Subcutaneous abdominal adipose tissue (tissue), 5 donors: ENCODE measurements around the gene GNAL.
A peak's percentile ranks its signal among the peaks of the same experiment; 100 is the strongest.
"Not testable (repeated sequence)": the region's sequence is repeated elsewhere in the genome, so short reads cannot be mapped to it uniquely, and the experiment has no call there.

Experiments
- H3K27ac ChIP-seq: one replicate; pipeline ENCODE4 v1.7.0; 2013; ENCODE audit warnings: low read depth, mild to moderate bottlenecking, inconsistent platforms, low read length, moderate library complexity
- H3K27me3 ChIP-seq, 5 donors: one replicate each; pipeline ENCODE4 v1.7.0; 2013; ENCODE audit warnings: low read length in 5 of 5, inconsistent platforms in 1 of 5; ENCODE audit not compliant: control insufficient read depth in 5 of 5, insufficient read depth in 4 of 5
- H3K36me3 ChIP-seq, 5 donors: one replicate each; pipeline ENCODE4 v1.7.0; 2013; ENCODE audit warnings: low read length in 5 of 5; ENCODE audit not compliant: control insufficient read depth in 5 of 5, insufficient read depth in 5 of 5
- H3K4me1 ChIP-seq, 5 donors: one replicate each; pipeline ENCODE4 v1.7.0; 2013; ENCODE audit warnings: low read length in 5 of 5, mild to moderate bottlenecking in 3 of 5, moderate library complexity in 1 of 5; ENCODE audit not compliant: control insufficient read depth in 5 of 5, insufficient read depth in 5 of 5
- H3K4me3 ChIP-seq, 5 donors: one replicate each; pipeline ENCODE4 v1.7.0; 2013; ENCODE audit warnings: low read length in 5 of 5, low read depth in 1 of 5
- H3K9ac ChIP-seq, 5 donors: one replicate each; pipeline ENCODE4 v1.7.0; 2013; ENCODE audit warnings: low read length in 5 of 5, mild to moderate bottlenecking in 4 of 5, moderate library complexity in 3 of 5
- H3K9me3 ChIP-seq, 5 donors: one replicate each; pipeline ENCODE4 v1.7.0; 2013; ENCODE audit warnings: low read length in 5 of 5; ENCODE audit not compliant: control insufficient read depth in 5 of 5
- donor health status: healthy.
- donor health status: healthy.
- donor health status: healthy.
- donor health status: healthy.
- donor health status: healthy.

Gene GNAL

DNA sequence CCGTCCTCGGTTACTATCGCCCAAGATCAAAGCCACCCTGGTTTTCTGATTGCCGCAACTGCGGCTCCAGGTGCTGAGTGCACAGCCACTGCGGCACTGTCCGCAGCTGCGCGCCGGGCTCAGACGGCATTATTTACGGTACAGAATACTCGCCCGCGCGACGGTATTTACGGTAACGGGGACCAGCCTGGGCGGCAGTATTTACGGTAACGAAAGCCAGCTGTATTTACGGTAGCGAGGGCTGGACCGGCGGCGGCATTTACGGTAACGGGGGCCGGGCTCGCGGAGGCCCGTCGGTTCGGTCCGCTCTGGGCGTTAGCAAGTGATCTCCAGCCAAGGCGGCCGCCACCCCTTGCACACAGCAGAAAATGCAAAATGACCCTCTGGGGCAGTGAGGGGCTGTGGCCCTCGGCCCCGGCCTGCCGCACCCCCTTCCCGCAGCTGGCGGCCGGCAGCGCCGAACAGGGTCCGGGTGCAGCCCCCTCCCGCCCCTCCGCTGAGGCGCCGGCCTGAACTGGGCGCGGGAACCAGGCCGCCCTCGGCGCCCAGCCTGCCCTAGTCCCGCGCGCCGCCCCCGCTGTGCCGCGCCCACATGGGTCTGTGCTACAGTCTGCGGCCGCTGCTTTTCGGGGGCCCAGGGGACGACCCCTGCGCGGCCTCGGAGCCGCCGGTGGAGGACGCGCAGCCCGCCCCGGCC is at the start of gene GNAL:
Gene GNAL, plus strand, starts transcription at position 293 of the 697 bp plus-strand sequence. Its CDS starts 300 bp downstream, at position 593.
- Histone ChIP-seq H3K9ac (peak within 1 kb of the TSS in 3 of 5 donors; percentile 56 to 78 (median 78)), H3K4me3 (peak within 1 kb of the TSS; percentile 67 to 78 (median 72)), H3K27ac (no peak within 1 kb of the TSS), H3K36me3 (no peaks in the 10 kb centered on the region), H3K9me3 (peaks cover 0 to under 1% (median 0%) of the 10 kb centered on the region in 5 donors), H3K27me3 (peaks cover 0 to 4% (median 0%) of the 10 kb centered on the region in 5 donors), H3K4me1 (peaks cover 2 to 19% (median 11%) of the 10 kb centered on the region in 5 donors)

DNA sequence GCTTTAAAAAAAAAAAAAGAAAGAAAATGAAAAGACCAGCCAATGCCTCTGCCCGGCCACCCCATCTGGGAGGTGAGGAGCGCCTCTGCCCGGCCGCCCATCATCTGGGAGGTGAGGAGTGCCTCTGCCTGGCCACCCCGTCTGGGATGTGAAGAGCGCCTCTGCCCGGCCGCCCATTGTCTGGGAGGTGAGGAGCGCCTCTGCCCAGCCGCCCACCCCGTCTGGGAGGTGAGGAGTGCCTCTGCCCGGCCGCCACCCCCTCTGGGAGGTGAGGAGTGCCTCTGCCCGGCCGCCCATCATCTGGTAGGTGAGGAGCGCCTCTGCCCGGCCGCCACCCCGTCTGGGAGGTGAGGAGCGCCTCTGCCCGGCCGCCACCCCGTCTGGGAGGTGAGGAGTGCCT is 41.8 kb upstream of the GNAL start:
- not testable (repeated sequence) for H3K36me3 ChIP-seq, H3K4me3 ChIP-seq, H3K9ac ChIP-seq, H3K4me1 ChIP-seq, H3K9me3 ChIP-seq, H3K27ac ChIP-seq, H3K27me3 ChIP-seq

DNA sequence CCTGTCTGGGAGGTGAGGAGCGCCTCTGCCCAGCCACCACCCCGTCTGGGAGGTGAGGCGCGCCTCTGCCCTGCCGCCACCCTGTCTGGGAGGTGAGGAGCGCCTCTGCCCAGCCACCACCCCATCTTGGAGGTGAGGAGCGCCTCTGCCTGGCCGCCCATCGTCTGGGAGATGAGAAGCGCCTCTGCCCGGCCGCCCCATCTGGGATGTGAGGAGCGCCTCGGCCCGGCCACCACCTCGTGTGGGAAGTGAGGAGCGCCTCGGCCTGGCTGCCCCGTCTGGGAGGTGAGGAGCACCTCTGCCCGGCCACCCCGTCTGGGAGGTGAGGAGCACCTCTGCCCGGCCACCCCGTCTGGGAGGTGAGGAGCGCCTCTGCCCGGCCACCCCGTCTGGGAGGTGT is 41.3 kb upstream of the GNAL start:
- not testable (repeated sequence) for H3K9ac ChIP-seq, H3K36me3 ChIP-seq, H3K9me3 ChIP-seq, H3K4me3 ChIP-seq, H3K27ac ChIP-seq, H3K27me3 ChIP-seq, H3K4me1 ChIP-seq

DNA sequence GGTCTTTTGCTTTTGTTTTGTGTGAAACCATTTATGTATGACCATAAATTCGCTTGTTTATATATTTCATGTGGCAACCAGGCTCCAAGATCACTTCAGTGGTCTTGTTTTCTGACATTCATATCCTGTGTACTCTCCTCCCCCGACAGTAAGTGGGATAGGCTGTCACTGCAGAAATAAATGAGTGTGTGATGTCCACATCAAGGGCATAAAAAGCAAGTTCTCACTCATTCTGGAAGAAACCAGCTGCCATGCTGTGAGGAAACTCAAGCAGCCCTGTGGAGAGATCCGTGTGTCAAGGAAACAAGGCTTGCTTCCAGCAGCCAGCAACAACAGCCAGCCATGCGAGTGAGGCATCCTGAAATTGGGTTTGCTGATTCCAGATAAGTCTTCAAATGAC is 39.2 kb upstream of the GNAL start:
- H3K36me3 ChIP-seq = no peaks in the 10 kb centered on the region
- no peak overlapping the region for H3K9ac ChIP-seq
- H3K27me3 ChIP-seq = peaks cover 0 to 3% (median 0%) of the 10 kb centered on the region in 5 donors
- H3K9me3 ChIP-seq = peaks cover 0 to 10% (median 7%) of the 10 kb centered on the region in 5 donors
- H3K27ac ChIP-seq = no peak overlapping the region
- H3K4me3 ChIP-seq = no peak overlapping the region
- peaks cover 0 to 2% (median under 1%) of the 10 kb centered on the region in 5 donors for H3K4me1 ChIP-seq

DNA sequence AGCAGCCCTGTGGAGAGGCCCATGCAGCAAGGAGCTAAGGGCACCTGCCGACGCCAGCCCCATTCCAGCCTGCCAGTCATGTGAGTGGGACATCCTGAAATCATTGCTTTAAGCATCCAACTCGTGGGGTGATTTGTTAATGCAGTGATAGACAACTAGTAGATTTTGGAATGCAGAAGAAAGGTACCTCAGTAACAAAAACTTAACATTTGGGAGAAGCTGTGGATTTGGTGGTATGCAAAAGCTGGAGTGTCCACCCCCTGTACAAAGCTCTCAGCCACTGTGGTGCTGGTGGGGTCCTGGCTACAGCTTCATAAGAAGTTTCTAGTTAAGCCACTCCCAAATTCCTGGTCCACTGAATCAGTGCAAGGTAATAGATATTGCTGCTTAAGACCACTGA is 37.2 kb upstream of the GNAL start:
- Histone ChIP-seq H3K9me3 (peaks cover 0 to 10% (median 7%) of the 10 kb centered on the region in 5 donors), H3K27ac (no peak overlapping the region), H3K27me3 (peaks cover 0 to 6% (median 2%) of the 10 kb centered on the region in 5 donors), H3K4me3 (no peak overlapping the region), H3K4me1 (peaks cover 2 to 10% (median 8%) of the 10 kb centered on the region in 5 donors), H3K9ac (no peak overlapping the region), H3K36me3 (no peaks in the 10 kb centered on the region)

DNA sequence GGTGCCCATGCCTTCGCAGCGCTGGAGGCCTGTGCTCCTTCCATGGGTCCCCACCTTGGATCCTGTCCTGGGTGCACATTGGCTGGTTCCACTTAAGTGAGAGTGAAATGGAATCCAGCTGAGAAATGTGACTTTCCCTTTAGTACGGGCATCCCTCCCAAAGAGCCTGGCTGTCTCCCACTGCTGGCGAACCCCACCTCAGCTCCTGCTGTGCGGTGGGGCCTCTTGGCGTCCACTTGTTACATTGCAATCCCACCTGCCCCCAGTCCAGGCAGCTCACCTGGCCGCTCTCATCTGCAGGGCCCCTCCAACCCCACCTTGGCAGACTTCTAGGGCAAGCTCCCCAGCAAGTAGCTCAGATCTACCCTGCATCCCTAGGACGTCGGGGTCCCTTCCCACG is 35.5 kb upstream of the GNAL start:
- no peak overlapping the region for H3K27ac ChIP-seq
- H3K36me3 ChIP-seq = no peaks in the 10 kb centered on the region
- H3K4me1 ChIP-seq = peaks cover 2 to 10% (median 8%) of the 10 kb centered on the region in 5 donors
- peaks cover 0 to 8% (median 3%) of the 10 kb centered on the region in 5 donors for H3K27me3 ChIP-seq
- H3K4me3 ChIP-seq = no peak overlapping the region
- H3K9me3 ChIP-seq = peaks cover 0 to 10% (median 7%) of the 10 kb centered on the region in 5 donors
- no peak overlapping the region for H3K9ac ChIP-seq

DNA sequence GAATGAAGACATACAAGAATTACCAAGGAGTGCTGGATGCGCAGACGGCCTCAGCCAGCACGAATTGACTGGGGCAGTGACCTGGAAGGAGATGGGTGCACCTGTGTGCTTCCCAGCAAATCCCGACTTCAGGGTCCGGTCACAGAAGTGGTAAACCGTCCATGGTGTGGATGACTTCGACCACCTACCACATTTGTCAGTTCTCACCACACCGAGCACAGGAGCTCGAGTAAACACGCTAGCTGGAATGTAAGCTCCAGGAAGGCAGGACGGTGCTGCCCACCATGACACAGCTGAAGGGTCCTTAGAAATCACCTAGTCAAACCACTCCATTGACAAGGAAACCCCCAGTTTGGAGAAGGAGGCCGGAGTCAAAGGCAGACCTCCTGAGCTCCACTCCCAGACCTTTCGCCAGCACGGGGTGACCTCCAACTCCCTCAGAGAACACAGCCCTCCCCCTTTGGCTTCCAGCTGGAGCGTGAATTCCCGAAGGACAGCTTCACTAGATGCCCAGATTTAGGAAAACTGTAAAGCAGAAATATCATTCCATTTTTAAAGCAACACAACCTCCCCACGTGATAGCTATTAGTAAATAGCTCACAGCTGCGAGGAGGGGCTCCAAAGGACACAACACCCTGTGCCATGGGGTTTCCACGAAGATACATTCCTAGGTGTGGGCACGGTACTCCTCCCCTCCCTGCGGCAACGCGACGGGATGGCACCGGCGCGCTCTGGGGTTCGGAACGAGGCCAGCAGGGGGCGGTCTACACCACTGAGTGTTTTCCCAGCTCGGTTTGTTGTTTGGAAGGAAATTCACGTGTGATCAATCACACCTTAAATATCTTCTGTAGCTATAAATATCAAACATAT is 34.1 kb upstream of the GNAL start:
- Histone ChIP-seq H3K9ac (no peak overlapping the region), H3K27me3 (peaks cover 0 to 8% (median 3%) of the 10 kb centered on the region in 5 donors), H3K9me3 (peaks cover 0 to 4% (median 2%) of the 10 kb centered on the region in 5 donors), H3K27ac (no peak overlapping the region), H3K36me3 (no peaks in the 10 kb centered on the region), H3K4me3 (peak overlapping the region in 4 of 5 donors; percentile 18 to 33 (median 26)), H3K4me1 (peaks cover 2 to 10% (median 8%) of the 10 kb centered on the region in 5 donors)

DNA sequence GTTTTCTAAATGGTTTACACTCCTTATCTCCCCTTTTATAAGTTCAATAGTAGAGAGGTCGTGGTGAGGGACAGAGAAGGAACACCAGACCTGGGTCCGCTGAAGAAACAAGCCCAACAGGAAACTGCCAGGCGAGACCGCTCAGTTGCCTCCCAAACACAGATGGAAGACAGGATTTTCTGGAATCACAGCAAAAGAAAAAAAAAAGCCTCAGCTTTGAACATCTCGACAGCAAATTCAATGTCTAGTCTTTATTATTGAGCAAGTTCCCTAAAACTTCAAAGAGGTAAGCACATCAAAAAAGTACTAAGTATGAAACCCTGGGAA is 33.5 kb upstream of the GNAL start:
- H3K36me3 ChIP-seq = no peaks in the 10 kb centered on the region
- H3K4me1 ChIP-seq = peaks cover 2 to 10% (median 8%) of the 10 kb centered on the region in 5 donors
- H3K4me3 ChIP-seq = peak overlapping the region in 3 of 5 donors; percentile 18 to 23 (median 22)
- no peak overlapping the region for H3K27ac ChIP-seq
- no peaks in the 10 kb centered on the region for H3K9me3 ChIP-seq
- H3K9ac ChIP-seq = no peak overlapping the region
- H3K27me3 ChIP-seq = peaks cover 0 to 8% (median 3%) of the 10 kb centered on the region in 5 donors

DNA sequence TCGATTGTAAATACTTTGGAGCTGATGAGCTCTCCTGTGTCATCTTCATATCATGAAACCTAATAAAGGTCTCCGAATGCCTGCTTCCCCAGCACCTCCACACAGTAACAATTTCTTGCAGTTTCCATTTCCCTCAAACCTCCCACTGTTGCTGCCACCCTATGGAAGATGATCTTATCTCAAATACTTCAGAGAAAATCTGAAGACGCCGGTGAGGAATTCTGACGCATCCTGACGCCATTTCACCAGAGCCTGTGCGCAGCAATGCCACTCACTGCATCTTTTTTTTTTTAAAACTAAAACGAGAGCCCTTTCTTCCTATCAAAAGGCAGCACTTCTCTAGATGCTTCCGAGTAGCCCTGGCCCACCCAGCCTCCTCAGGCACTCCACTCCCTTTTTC is 31.9 kb upstream of the GNAL start:
- H3K27me3 ChIP-seq = peaks cover 0 to 8% (median 6%) of the 10 kb centered on the region in 5 donors
- H3K9ac ChIP-seq = no peak overlapping the region
- H3K4me3 ChIP-seq = no peak overlapping the region
- no peak overlapping the region for H3K27ac ChIP-seq
- H3K9me3 ChIP-seq = no peaks in the 10 kb centered on the region
- peaks cover 2 to 10% (median 8%) of the 10 kb centered on the region in 5 donors for H3K4me1 ChIP-seq
- no peaks in the 10 kb centered on the region for H3K36me3 ChIP-seq

DNA sequence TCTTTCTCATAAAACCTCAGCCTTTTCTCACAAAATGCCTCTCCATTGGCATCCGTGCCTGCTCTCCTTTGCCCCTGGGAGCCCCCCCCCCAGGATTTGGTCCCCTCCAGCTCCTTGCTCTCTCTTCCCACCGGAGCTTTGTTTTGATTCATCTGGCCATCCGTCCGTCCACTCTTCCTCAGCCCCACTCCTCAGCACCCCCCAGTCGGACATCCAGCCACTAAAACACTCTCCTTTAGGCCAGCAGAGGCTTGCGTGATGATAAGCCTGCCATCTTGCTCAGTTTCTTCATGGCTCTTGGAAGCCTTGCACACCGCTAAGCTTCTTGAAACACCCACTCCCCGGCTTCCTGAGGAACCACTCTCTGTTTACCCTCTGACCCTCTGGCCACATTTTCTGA is 31.5 kb upstream of the GNAL start:
- Histone ChIP-seq H3K4me1 (peaks cover 2 to 10% (median 8%) of the 10 kb centered on the region in 5 donors), H3K9ac (no peak overlapping the region), H3K27ac (no peak overlapping the region), H3K36me3 (no peaks in the 10 kb centered on the region), H3K9me3 (no peaks in the 10 kb centered on the region), H3K27me3 (peaks cover 0 to 8% (median 6%) of the 10 kb centered on the region in 5 donors), H3K4me3 (no peak overlapping the region)
